ENCODE measurements around the gene SUPT5H.

The SUPT5H gene

DNA sequence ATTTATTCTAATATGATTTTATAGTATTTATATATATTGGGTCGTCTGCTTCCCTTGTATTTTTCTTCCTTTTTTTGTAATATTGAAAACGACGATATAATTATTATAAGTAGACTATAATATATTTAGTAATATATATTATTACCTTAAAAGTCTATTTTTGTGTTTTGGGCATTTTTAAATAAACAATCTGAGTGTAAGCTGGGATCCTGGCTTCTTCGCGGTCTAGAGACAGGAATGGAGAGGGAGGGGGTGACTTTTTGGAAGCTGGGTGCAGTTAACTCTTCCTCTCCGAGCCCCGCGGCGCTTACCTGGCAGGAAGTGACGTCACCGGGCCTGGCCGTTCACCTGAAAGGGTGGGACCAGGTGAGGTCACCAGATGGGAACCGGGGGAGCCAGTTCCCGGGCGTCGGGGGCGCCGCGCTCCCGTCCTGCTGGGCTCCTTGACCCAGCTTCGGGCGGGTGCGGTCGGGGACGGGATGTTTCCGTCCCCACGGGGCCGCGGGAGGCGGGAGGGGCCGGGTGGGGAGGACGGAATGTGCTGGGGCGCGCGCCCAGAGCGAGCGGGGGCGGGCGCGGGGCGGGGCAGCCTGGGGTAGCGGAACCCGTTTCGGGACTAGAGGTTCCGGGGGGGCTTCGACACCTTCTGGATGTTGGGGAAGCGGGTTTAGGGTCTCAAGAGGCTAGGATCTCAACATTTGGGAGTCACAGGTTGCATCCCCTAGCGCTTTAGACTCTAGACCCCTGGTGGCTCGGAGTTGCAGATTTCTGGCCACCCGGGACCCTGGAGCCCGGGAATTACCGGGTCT, 36.0 kb upstream of the SUPT5H start:
- DNase-seq (ENCODE audit: low read depth) = peak; percentile 63

DNA sequence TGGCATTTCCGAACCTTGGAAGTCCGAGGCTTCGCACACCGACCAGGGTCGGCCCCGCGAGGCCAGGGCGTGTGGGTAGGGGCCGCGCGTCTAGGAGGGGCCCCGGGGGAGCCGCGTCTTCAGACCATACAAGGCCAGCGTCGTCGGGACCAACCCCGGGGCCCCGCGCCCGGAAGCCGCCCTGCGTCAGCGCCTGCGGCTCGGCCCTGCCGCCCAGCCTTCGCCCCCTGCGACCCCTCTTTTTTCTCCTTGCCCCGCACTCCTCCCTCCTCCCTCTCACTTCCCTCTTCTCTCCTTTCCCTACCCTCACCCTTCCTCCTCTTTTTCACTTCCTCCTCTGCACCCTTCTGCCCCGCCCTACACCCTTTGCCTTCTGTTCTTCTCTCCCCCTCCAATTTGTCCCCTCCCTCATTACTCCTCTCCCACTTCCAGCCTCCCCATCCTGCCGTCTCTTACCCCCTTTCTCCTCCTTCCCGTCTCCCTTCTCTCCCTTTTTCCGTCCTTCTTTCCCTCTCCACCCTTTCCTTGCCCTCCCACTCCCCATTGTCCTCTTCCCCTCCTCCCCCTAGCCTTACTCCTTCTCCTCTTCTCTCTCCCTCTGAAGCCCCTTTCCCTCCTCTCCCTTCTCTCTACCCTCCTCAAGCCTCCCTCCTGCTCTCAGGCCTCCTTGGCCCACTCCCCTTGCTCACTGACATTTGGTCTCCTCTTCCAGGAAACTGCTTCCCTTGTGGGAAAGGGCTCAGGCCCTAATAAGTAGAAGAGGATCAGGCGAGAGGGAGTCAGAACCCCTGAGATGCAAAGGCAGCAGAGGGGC, 35.2 kb upstream of the SUPT5H start:
- DNase-seq (ENCODE audit: low read depth) = peak; percentile 53

DNA sequence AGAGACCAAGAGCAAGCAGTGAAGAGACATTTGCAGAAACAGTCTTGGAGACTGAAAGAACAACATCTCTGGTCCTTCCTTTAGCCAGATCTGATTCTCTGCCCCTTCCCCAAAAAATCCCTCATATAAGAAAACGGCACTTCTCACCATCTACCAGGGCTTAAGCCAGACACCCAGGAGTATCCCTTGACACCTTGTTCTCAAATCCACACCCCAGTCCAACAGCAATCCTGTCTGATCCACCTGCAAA, 34.6 kb upstream of the SUPT5H start:
- no peak for DNase-seq (ENCODE audit: low read depth)

DNA sequence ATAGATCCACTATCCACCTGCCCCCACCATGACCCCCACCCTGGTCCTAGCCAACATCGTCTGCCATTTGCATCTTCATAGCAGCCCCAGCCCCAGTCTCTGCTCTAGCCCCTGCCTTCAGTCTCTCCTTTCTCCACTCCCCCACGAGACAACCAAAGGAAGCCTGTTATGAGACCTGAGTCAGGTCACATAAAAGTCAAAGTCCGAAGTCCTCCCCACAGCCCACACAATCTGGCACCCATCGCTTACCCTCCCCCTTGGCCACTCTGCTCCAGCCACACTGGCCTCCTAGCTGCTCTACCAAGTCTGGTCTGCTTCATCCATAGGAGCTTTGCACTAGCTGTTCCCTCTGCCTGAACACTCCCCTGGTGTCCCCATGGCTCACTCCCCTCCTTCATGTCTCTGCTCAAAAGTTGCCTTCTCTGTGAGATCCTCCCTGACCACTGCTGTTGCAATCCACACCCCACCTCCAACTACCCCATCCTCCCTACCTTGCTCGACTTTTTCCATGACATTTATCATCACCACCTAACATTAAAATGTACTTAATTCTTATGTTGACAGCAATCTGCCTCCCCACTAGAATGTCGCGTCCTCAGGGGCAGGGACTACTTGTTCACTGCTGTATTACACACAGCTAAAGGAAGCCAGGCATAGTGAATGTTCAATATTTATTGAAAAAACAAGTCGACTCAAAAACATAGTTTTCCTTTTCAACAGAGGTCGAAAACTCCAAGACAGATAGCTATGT, 34.1 kb upstream of the SUPT5H start:
- DNase-seq (ENCODE audit: low read depth) = no peak

DNA sequence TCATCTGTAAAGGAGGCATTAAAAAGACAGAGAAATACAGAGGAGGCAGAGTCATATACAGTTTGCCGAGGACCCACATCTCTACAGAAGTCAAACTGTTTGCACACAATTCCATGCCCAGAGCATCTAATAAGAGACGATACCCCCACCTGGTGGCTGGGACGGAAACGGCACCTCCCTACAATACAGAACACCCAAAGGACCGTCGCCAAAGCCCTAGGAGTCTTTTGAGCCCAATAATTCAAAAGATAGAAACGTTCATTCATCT, 33.6 kb upstream of the SUPT5H start:
- DNase-seq (ENCODE audit: low read depth) = peak; percentile 82

DNA sequence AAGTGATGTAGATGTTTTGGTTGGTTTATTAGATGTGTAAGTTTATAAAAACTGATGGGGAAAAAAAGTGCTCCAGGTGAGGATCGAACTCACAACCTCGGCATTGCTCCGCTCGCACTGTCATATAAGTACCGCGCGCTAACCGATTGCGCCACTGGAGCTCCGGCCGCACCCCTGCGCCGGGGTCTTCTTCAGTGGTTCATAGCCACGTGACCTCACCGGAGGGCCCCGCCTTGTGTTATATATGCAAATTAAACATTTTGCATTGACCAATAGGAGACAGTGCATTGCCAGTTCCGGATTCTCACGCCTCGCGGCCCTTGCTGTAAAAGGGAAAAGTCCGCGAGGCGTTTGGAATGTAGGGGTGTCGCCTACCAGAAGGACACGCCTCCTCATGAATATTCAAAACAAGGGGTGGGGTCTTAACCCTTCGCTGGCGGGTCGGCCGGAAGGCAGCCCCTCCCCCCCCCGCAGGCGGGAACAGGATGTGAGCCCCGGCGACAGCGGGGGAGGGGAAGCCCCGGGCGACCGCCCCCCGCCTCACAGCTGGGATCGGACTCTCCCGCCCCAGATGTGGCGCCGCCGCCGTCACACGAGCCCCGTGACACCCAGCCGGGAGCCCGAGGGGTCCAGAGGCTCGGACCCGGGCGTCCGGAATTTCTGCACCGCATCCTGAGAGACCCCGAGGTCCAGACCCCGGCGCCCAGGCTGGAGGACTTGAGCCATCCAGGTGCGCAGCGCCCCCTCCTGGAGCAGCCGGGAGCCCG, 33.1 kb upstream of the SUPT5H start, which contains the start of gene PLEKHG2:
Gene PLEKHG2, plus strand, starts transcription at position 570 of the 767 bp plus-strand sequence. CDS start 1,418 bp downstream, outside the sequence.
- peak; percentile 93 for DNase-seq (ENCODE audit: low read depth)

DNA sequence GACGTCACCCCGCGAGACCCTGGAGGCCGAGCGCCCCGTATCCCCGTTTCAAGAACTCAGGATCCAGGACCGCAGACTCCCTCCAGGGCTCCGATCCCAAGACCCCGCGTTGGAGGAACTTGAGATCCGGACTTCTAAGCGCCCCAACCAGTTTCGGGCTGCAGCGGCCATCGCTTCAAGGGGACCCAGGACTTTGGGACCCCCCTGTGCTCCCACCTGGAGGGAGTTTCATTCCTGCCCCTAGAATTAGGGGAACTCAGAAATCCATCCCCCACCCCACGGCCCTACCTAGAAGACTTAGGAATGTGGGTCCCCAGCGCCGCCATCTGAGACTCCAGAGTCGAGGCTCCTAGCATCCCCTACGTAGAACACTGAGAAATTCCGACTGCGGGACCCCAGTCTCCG, 32.5 kb upstream of the SUPT5H start:
- no peak for DNase-seq (ENCODE audit: low read depth)

DNA sequence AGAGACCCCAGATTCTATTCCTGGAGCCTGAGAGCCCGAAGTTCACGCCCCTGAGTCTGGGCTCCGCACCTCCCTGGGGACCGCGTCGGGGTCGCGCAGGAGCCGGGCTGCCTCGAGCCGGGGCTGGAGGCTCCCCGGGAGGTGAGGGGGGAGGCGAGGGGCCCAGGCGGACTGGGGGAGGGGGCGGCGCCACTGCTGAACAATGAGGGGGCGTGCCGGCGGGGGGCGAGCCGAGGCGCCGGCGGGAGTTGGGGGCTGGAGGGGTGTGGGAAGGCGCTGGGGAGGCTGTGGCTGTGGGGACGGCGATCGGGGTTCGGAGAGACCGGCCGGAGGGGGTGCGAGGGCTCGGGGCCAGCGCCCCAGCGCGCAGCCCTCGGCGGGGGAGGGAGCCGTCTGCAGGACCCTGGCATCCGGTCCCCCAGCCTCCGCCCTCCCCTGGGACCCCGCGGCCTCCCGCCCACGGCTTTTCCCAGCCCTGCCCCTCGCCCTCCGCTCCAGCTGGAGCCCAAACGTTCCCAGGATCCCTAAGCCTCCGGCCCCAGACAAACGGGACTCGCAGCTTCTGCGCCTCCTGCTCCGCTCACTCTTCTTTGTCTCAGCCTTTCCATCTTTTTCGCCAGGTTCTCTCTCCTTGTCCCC, 32.0 kb upstream of the SUPT5H start:
- no peak for DNase-seq (ENCODE audit: low read depth)

DNA sequence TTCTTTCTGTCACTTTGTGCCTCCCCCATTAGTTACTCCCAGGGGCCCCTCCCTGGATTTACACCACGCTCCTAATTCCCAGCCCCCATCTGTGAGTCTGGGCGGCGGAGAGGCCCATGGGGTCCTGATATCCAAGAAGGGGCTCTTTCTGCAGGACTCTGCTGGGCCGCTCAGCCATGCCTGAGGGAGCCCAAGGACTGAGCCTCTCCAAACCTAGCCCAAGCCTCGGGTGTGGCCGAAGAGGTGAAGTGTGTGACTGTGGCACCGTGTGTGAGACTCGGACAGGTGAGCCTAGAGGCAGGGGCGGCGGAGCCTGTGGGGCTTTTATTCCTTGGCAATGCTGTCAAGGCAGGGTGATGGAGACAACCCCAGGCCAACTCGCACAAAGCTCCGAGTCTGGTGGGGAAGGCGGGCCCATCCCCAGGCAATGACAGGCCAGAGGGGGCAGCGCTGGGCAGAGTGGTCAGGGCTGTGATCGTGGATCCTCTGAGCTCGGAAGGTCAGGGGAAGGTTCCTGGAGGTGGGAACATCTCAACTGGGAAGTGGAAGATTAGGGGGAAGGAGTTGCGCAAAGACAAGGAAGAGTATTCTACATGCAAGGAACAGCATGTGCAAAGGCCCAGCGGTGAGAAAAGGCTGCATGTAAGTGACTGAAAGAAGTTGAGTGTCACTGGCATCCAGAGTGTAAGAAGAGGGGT, 31.3 kb upstream of the SUPT5H start:
- no peak for DNase-seq (ENCODE audit: low read depth)

DNA sequence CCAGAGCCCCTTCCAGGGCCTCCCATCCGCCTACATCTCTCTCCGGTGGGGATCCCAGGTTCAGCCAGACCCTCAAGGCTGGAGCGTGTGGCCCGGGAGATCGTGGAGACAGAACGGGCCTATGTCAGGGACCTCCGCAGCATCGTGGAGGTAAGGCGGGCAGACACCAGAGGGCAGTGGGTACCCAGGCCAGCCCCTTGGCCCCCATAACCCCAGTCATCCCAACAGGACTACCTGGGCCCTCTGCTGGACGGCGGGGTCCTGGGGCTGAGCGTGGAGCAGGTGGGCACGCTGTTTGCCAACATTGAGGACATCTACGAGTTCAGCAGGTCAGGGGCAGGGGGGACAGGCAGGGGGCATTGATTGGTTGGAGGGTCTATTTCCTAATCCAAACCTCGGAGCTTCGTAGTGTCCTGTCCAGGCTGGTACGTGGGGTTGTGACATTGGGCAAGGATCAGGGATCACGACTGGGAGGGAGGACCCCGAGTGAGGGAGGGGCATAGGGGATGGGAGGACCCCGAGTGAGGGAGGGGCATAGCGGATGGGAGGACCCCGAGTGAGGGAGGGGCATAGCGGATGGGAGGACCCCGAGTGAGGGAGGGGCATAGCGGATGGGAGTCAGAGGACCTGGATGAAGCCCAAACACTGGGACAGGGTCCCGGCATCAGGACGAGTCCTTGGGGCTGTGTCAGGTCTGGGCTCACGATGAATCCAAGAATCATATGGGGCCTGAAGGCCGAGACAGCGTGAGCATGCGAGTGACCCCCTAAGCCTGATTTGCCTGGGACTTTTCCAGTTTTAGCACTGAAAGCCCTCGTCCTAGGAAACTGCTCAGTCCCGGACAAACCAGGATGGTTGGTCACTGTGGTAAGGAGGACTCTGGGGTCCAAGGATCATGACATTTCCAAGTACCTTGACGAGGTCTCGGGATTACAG, 30.0 kb upstream of the SUPT5H start:
- DNase-seq (ENCODE audit: low read depth) = no peak

DNA sequence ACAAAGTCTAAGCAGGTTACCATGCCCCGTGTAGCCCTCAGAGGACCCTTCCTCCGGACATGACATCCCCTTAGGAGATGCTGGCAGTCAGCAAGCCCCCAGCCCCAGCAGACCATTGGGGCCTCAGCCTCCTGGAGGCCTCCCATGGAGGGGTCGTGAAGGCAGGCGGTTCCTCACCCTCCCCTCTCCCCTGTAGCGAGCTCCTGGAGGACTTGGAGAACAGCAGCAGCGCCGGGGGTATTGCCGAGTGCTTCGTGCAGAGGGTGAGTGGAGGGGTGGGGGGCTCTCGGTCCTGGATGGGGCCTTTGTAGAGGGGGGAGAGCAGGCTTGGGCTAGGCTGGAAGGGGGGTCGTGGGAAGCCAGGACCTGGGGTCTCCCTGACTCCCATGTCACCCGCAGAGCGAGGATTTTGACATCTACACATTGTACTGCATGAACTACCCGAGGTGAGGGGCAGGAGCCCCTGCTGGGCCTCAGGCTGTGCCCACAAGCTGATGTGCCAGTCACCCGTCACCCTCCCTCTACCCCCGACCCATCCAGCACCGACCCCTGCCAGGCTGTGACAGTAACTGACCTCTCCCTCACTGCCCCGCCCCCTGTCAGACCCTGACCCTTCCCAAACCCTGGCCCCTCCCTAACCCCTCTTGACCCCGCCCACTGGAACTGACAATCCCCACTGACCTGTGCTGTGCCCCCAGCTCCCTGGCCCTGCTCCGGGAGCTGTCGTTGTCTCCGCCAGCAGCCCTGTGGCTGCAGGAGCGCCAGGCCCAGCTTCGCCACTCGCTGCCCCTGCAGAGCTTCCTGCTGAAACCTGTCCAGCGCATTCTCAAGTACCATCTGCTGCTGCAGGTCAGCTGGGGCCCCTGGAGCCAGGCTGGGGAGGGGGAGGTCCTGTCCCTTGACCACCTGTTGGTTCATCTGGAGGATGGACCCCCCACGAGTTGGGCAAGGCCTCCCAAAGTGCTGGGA, 28.9 kb upstream of the SUPT5H start:
- no peak for DNase-seq (ENCODE audit: low read depth)

DNA sequence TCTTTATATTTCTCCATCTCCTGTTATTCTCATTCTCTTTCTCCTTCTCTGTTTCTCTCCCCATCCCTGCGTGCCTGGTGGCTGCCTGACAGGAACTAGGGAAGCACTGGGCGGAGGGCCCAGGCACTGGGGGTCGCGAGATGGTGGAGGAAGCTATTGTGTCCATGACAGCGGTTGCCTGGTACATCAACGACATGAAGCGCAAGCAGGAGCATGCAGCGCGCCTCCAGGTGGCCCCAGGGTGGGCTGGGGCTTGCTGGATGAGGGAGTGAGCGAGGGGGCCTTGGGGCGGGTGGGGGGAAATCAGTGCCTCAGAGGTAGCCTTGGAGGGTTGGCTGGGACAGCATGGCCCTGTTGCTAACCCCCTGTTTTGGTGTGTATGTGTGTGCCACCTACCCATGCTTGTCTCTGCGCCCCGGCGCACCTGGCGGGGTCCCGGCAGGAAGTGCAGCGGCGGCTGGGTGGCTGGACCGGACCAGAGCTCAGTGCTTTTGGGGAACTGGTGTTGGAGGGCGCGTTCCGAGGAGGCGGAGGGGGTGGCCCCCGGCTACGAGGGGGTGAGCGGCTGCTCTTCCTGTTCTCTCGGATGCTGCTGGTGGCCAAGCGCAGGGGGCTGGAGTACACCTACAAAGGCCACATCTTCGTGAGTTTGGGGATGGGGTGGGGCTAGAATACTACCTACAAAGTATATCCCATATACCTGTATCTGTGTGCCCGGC, 27.8 kb upstream of the SUPT5H start:
- DNase-seq (ENCODE audit: low read depth) = no peak

DNA sequence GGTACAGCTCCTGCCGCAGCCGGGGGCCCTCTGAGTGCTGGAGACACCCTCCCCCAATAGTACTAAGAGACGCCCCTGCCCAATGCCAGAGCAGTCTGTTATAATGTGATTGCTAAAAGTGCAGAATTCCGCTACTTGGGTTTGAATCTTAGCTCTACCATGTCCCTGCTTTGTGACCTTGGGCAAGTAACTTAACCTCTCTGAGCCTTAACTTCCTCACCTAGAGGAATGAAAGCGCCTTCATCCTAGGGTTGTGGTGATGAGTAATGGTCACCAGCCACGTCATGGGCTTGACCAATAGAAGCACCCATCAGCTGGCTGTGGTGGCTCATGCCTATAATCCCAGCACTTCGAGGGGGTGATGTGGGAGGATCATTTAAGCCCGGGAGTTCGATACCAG, 26.4 kb upstream of the SUPT5H start:
- no peak for DNase-seq (ENCODE audit: low read depth)

DNA sequence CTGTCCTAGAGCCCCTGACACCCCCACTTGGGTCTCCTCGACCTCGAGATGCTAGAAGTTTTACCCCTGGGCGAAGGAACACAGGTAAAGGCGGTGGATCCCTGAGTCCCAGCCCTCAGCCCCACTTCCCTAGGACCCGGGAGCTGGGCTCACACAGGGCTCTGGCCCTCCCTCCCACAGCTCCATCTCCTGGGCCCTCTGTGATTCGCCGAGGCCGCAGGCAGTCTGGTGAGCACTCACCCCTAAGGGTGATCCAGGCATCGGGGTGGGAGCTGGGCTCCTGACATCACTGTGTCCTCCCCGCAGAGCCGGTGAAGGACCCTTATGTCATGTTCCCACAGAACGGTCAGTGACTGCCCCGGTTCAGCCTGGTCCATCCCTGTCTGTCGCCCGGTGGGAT, 24.6 kb upstream of the SUPT5H start:
- DNase-seq (ENCODE audit: low read depth) = no peak

DNA sequence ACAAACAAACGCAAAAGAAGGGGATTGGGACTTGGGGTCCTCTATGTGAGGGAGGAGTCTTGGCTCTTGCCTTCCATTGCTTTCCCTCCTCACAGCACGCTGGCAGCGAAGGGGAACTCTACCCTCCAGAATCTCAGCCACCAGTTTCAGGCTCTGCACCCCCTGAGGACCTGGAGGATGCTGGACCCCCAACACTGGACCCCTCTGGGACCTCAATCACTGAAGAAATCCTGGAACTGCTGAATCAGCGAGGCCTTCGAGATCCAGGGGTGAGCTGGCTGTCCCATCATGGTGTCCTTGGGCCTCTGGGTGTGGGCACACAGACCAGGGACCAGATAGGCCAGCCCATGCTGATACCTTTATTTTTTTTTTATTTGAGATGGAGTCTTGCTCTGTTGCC, 23.4 kb upstream of the SUPT5H start:
- no peak for DNase-seq (ENCODE audit: low read depth)

DNA sequence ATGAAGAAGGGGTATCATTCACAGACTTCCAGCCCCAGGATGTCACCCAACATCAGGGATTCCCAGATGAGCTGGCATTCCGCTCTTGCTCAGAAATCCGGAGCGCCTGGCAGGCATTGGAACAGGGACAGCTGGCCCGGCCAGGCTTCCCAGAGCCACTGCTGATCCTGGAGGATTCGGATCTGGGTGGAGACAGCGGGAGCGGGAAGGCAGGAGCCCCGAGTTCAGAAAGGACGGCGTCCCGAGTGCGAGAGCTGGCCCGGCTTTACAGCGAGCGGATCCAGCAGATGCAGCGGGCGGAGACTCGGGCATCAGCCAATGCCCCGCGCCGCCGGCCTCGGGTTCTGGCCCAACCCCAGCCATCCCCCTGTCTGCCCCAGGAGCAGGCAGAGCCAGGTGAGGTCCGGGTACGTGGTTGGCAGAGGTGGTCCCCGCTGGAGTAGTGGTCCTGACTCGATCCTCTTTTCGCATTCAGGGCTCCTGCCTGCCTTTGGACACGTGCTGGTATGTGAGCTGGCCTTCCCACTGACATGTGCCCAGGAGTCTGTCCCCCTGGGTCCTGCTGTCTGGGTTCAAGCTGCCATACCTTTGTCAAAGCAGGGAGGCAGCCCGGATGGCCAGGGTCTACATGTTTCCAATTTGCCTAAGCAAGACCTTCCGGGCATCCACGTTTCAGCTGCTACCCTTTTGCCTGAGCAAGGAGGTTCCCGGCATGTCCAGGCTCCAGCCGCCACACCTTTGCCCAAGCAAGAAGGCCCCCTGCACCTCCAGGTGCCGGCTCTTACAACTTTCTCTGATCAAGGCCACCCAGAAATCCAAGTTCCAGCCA, 21.9 kb upstream of the SUPT5H start:
- no peak for DNase-seq (ENCODE audit: low read depth)

DNA sequence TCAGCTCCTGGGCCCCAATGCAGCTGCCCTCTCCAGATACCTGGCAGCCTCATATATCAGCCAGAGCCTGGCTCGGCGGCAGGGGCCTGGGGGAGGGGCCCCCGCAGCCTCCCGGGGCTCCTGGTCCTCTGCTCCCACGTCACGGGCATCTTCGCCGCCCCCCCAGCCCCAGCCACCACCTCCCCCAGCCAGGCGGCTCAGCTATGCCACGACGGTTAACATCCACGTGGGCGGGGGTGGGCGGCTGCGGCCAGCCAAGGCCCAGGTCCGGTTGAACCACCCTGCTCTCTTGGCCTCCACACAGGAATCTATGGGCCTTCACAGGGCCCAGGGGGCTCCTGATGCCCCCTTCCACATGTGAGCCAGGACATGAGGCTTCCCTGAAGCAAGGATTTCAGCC, 20.4 kb upstream of the SUPT5H start:
- DNase-seq (ENCODE audit: low read depth) = no peak
